ENCODE data around the gene CCNA2.

GRCh38 chr4:121776610-121777401 is 46.9 kb downstream of the CCNA2 start:
- TF ChIP-seq EZH2phosphoT487 (IDR thresholded peaks at IDR 0.05; ENCODE audit: low read depth) (no peak), CTCF (IDR thresholded peaks at IDR 0.05; ENCODE audit: low read depth, low read length) (no peak)

Data from OCI-LY3 (cell line).